OCI-LY1 (cell line): ENCODE measurements around the gene FBXL17.

Source experiments
- H2AFZ ChIP-seq: fragments of 200-600 bp; sonication (generic), shearing (Covaris generic); 2 replicates; pipeline ENCODE4 v1.6.0; 2014; ENCODE audit warnings: antibody characterized with exemption, mild to moderate bottlenecking, low read length
- H3F3A ChIP-seq: fragments of 200-600 bp; sonication (generic), shearing (Covaris generic); 2 replicates; pipeline ENCODE4 v1.6.0; 2014; ENCODE audit warnings: mild to moderate bottlenecking, antibody characterized with exemption, low read length, moderate library complexity; ENCODE audit not compliant: insufficient read depth
- H3K27ac ChIP-seq: fragments of 200-600 bp; sonication (generic); 2 replicates; pipeline ENCODE4 v1.5.1; 2014; ENCODE audit warnings: low read length, mixed run types, mild to moderate bottlenecking, low read depth; ENCODE audit not compliant: poor library complexity, severe bottlenecking
- H3K27me3 ChIP-seq: fragments of 200-600 bp; sonication (generic); 2 replicates; pipeline ENCODE4 v1.6.0; 2014; ENCODE audit warnings: antibody characterized with exemption, mild to moderate bottlenecking, low read length, moderate library complexity; ENCODE audit not compliant: insufficient read depth
- H3K36me3 ChIP-seq: fragments of 200-600 bp; sonication (generic); 2 replicates; pipeline ENCODE4 v1.6.1; 2014; ENCODE audit warnings: mild to moderate bottlenecking, antibody characterized with exemption, low read length, moderate library complexity, mixed read lengths; ENCODE audit not compliant: insufficient read depth
- H3K4me1 ChIP-seq: fragments of 200-600 bp; sonication (generic); 2 replicates; pipeline ENCODE4 v1.5.1; 2014; ENCODE audit warnings: mild to moderate bottlenecking, low read length, moderate library complexity; ENCODE audit not compliant: insufficient read depth, severe bottlenecking
- H3K4me2 ChIP-seq: fragments of 200-600 bp; sonication (generic), shearing (Covaris generic); 2 replicates; pipeline ENCODE4 v1.6.1; 2014; ENCODE audit warnings: low read length
- H3K4me3 ChIP-seq: fragments of 200-600 bp; sonication (generic); 2 replicates; pipeline ENCODE4 v1.5.1; 2014; ENCODE audit warnings: low read length, low read depth, mild to moderate bottlenecking, mixed read lengths; ENCODE audit not compliant: poor library complexity, severe bottlenecking
- H3K79me2 ChIP-seq: fragments of 200-600 bp; shearing (Covaris generic); 2 replicates; pipeline ENCODE4 v1.6.1; 2016; ENCODE audit warnings: mixed run types, low read length, mixed read lengths; ENCODE audit not compliant: insufficient read depth
- H3K9ac ChIP-seq: fragments of 200-600 bp; sonication (generic), shearing (Covaris generic); 2 replicates; pipeline ENCODE4 v1.6.1; 2014; ENCODE audit warnings: mild to moderate bottlenecking, low read length, mixed read lengths
- H3K9me2 ChIP-seq: fragments of 200-600 bp; sonication (generic), shearing (Covaris generic); 2 replicates; pipeline ENCODE4 v1.6.1; 2014; ENCODE audit warnings: low read depth, mild to moderate bottlenecking, low read length, mixed read lengths
- H3K9me3 ChIP-seq: fragments of 200-600 bp; shearing (Covaris generic); 2 replicates; pipeline ENCODE4 v1.6.1; 2014; ENCODE audit warnings: low read length, mixed read lengths
- H4K20me1 ChIP-seq: fragments of 200-600 bp; sonication (generic), shearing (Covaris generic); 2 replicates; pipeline ENCODE4 v1.6.0; 2016; ENCODE audit warnings: mild to moderate bottlenecking, low read length; ENCODE audit not compliant: insufficient read depth
- CTCF ChIP-seq: fragments of 200-600 bp; sonication (generic), shearing (Covaris generic); IDR thresholded peaks from 2 replicates; pipeline ENCODE4 v1.5.1; 2017; ENCODE audit warnings: mild to moderate bottlenecking, antibody characterized with exemption, low read length, moderate library complexity, mixed read lengths
- EZH2 ChIP-seq: fragments of 200-600 bp; sonication (generic), shearing (Covaris generic); IDR thresholded peaks from 2 replicates; pipeline ENCODE4 v1.8.0; 2017; ENCODE audit warnings: borderline replicate concordance, mixed run types, mild to moderate bottlenecking, antibody characterized with exemption, low read length, moderate library complexity, mixed read lengths

FBXL17 gene

GRCh38 chr5:107941036-107941435 is 440.9 kb downstream of the FBXL17 start:
- H2AFZ ChIP-seq = no peak overlapping the region
- H3K79me2 ChIP-seq = no peaks in the 10 kb centered on the region
- no peak overlapping the region for H3K4me2 ChIP-seq
- H3K9me3 ChIP-seq = no peaks in the 10 kb centered on the region
- H4K20me1 ChIP-seq = no peaks in the 10 kb centered on the region
- TF ChIP-seq CTCF (no peak), EZH2 (no peak)
- no peak overlapping the region for H3K9ac ChIP-seq
- H3K27me3 ChIP-seq = no peaks in the 10 kb centered on the region
- H3K9me2 ChIP-seq = no peaks in the 10 kb centered on the region
- H3K27ac ChIP-seq = no peak overlapping the region
- H3K4me3 ChIP-seq = no peak overlapping the region
- H3K4me1 ChIP-seq = no peaks in the 10 kb centered on the region
- no peaks in the 10 kb centered on the region for H3F3A ChIP-seq
- no peaks in the 10 kb centered on the region for H3K36me3 ChIP-seq

- Histone ChIP-seq H3K4me2 (no peak overlapping the region), H3K79me2 (no peaks in the 10 kb centered on the region), H3K27me3 (no peaks in the 10 kb centered on the region), H3K36me3 (no peaks in the 10 kb centered on the region), H2AFZ (no peak overlapping the region), H3K4me3 (no peak overlapping the region), H3K4me1 (no peaks in the 10 kb centered on the region), H3K9ac (no peak overlapping the region), H3K27ac (no peak overlapping the region), H4K20me1 (no peaks in the 10 kb centered on the region), H3K9me2 (no peaks in the 10 kb centered on the region), H3F3A (no peaks in the 10 kb centered on the region), H3K9me3 (no peaks in the 10 kb centered on the region)
- no peak for TF ChIP-seq CTCF
- TF ChIP-seq EZH2 = no peak
Measured at GRCh38 chr5:107937651-107938355, 444.1 kb downstream of the FBXL17 start.

GRCh38 chr5:107937204-107937603 is 444.7 kb downstream of the FBXL17 start:
- H3K4me2 ChIP-seq = no peak overlapping the region
- H3K4me1 ChIP-seq = no peaks in the 10 kb centered on the region
- no peak overlapping the region for H3K4me3 ChIP-seq
- TF ChIP-seq CTCF (no peak), EZH2 (no peak)
- H4K20me1 ChIP-seq = no peaks in the 10 kb centered on the region
- no peak overlapping the region for H3K9ac ChIP-seq
- no peaks in the 10 kb centered on the region for H3K36me3 ChIP-seq
- no peaks in the 10 kb centered on the region for H3K9me3 ChIP-seq
- H3K27ac ChIP-seq = no peak overlapping the region
- H3F3A ChIP-seq = no peaks in the 10 kb centered on the region
- no peaks in the 10 kb centered on the region for H3K9me2 ChIP-seq
- H3K27me3 ChIP-seq = no peaks in the 10 kb centered on the region
- H3K79me2 ChIP-seq = no peaks in the 10 kb centered on the region
- H2AFZ ChIP-seq = no peak overlapping the region
